ENCODE results near the gene FOXO1.
A peak's percentile ranks its signal among the peaks of the same experiment; 100 is the strongest.

Gene FOXO1

GRCh38 chr13:40589285-40590109 is 76.9 kb downstream of the FOXO1 start:
- H3K4me1 Mint-ChIP-seq, result peaks cover 95% of the 10 kb centered on the region

GRCh38 chr13:40588101-40588500 is 78.3 kb downstream of the FOXO1 start:
- DNase-seq (ENCODE audit: low spot score in 2 of 2) (no peak), ATAC-seq (replicated peaks; ENCODE audit: extremely low read depth, poor library complexity, severe bottlenecking) (no peak)
- no peak overlapping the region for H3K27ac Mint-ChIP-seq (ENCODE audit: low read depth)
- H3K36me3 Mint-ChIP-seq (ENCODE audit: insufficient read depth), result no peaks in the 10 kb centered on the region
- H3K4me1 Mint-ChIP-seq, result peaks cover 91% of the 10 kb centered on the region
- no peak overlapping the region for H3K4me3 Mint-ChIP-seq
- no peaks in the 10 kb centered on the region for H3K27me3 Mint-ChIP-seq
- peaks cover 6% of the 10 kb centered on the region for H3K9me3 Mint-ChIP-seq

More at GRCh38 chr13:40589285-40590109, 76.9 kb downstream of the FOXO1 start:
- H3K27ac Mint-ChIP-seq (ENCODE audit: low read depth), result peak overlapping the region; percentile 73
- DNase-seq (ENCODE audit: low spot score in 2 of 2), result no peak
- H3K36me3 Mint-ChIP-seq (ENCODE audit: insufficient read depth), result no peaks in the 10 kb centered on the region
- H3K27me3 Mint-ChIP-seq, result no peaks in the 10 kb centered on the region
- ATAC-seq (replicated peaks; ENCODE audit: extremely low read depth, poor library complexity, severe bottlenecking), result peak; percentile 60
- no peaks in the 10 kb centered on the region for H3K9me3 Mint-ChIP-seq
- H3K4me3 Mint-ChIP-seq, result peak overlapping the region; percentile 2

- Mint-ChIP-seq H3K4me3 (no peak overlapping the region), H3K9me3 (peaks cover 6% of the 10 kb centered on the region), H3K27ac (ENCODE audit: low read depth) (no peak overlapping the region), H3K36me3 (ENCODE audit: insufficient read depth) (peaks cover 3% of the 10 kb centered on the region), H3K4me1 (peaks cover 88% of the 10 kb centered on the region), H3K27me3 (no peaks in the 10 kb centered on the region)
- no peak for ATAC-seq (replicated peaks; ENCODE audit: extremely low read depth, poor library complexity, severe bottlenecking)
- DNase-seq (ENCODE audit: low spot score in 2 of 2), result no peak
These were observed 79.4 kb downstream of the FOXO1 start for GRCh38 chr13:40586886-40587565.

- Mint-ChIP-seq H3K4me3 (no peak overlapping the region), H3K27me3 (no peaks in the 10 kb centered on the region), H3K9me3 (peaks cover 6% of the 10 kb centered on the region), H3K27ac (ENCODE audit: low read depth) (no peak overlapping the region), H3K4me1 (peaks cover 86% of the 10 kb centered on the region), H3K36me3 (ENCODE audit: insufficient read depth) (peaks cover 3% of the 10 kb centered on the region)
- no peak for ATAC-seq (replicated peaks; ENCODE audit: extremely low read depth, poor library complexity, severe bottlenecking)
- no peak for DNase-seq (ENCODE audit: low spot score in 2 of 2)
These were observed 80.5 kb downstream of the FOXO1 start for GRCh38 chr13:40585911-40586471.

GRCh38 chr13:40583738-40584137 is 82.7 kb downstream of the FOXO1 start:
- DNase-seq (ENCODE audit: low spot score in 2 of 2) (no peak), ATAC-seq (replicated peaks; ENCODE audit: extremely low read depth, poor library complexity, severe bottlenecking) (no peak)
- peaks cover 6% of the 10 kb centered on the region for H3K9me3 Mint-ChIP-seq
- no peak overlapping the region for H3K27ac Mint-ChIP-seq (ENCODE audit: low read depth)
- H3K4me3 Mint-ChIP-seq, result no peak overlapping the region
- H3K27me3 Mint-ChIP-seq, result no peaks in the 10 kb centered on the region
- peaks cover 5% of the 10 kb centered on the region for H3K36me3 Mint-ChIP-seq (ENCODE audit: insufficient read depth)
- H3K4me1 Mint-ChIP-seq, result peaks cover 84% of the 10 kb centered on the region

- Mint-ChIP-seq H3K9me3 (peaks cover 6% of the 10 kb centered on the region), H3K4me3 (no peak overlapping the region), H3K36me3 (ENCODE audit: insufficient read depth) (peaks cover 5% of the 10 kb centered on the region), H3K4me1 (peaks cover 84% of the 10 kb centered on the region), H3K27ac (ENCODE audit: low read depth) (no peak overlapping the region), H3K27me3 (no peaks in the 10 kb centered on the region)
- DNase-seq (ENCODE audit: low spot score in 2 of 2), result no peak
- no peak for ATAC-seq (replicated peaks; ENCODE audit: extremely low read depth, poor library complexity, severe bottlenecking)
These were observed 83.9 kb downstream of the FOXO1 start for GRCh38 chr13:40582531-40582930.

- H3K27ac Mint-ChIP-seq (ENCODE audit: low read depth), result no peak overlapping the region
- peaks cover 6% of the 10 kb centered on the region for H3K9me3 Mint-ChIP-seq
- ATAC-seq (replicated peaks; ENCODE audit: extremely low read depth, poor library complexity, severe bottlenecking) (no peak), DNase-seq (ENCODE audit: low spot score in 2 of 2) (no peak)
- no peaks in the 10 kb centered on the region for H3K27me3 Mint-ChIP-seq
- peaks cover 84% of the 10 kb centered on the region for H3K4me1 Mint-ChIP-seq
- H3K4me3 Mint-ChIP-seq, result no peak overlapping the region
- H3K36me3 Mint-ChIP-seq (ENCODE audit: insufficient read depth), result peaks cover 5% of the 10 kb centered on the region
These were observed 85.2 kb downstream of the FOXO1 start for GRCh38 chr13:40581277-40581579.

- DNase-seq (ENCODE audit: low spot score in 2 of 2) (no peak), ATAC-seq (replicated peaks; ENCODE audit: extremely low read depth, poor library complexity, severe bottlenecking) (no peak)
- no peak overlapping the region for H3K27ac Mint-ChIP-seq (ENCODE audit: low read depth)
- H3K4me3 Mint-ChIP-seq, result no peak overlapping the region
- H3K4me1 Mint-ChIP-seq, result peaks cover 84% of the 10 kb centered on the region
- peaks cover 9% of the 10 kb centered on the region for H3K36me3 Mint-ChIP-seq (ENCODE audit: insufficient read depth)
- H3K9me3 Mint-ChIP-seq, result peaks cover 6% of the 10 kb centered on the region
- no peaks in the 10 kb centered on the region for H3K27me3 Mint-ChIP-seq
These were observed 85.7 kb downstream of the FOXO1 start for GRCh38 chr13:40580566-40581276.

GRCh38 chr13:40579535-40579934 is 86.9 kb downstream of the FOXO1 start:
- peaks cover 87% of the 10 kb centered on the region for H3K4me1 Mint-ChIP-seq
- H3K9me3 Mint-ChIP-seq, result peaks cover 6% of the 10 kb centered on the region
- H3K27ac Mint-ChIP-seq (ENCODE audit: low read depth), result no peak overlapping the region
- H3K36me3 Mint-ChIP-seq (ENCODE audit: insufficient read depth), result peaks cover 9% of the 10 kb centered on the region
- no peak overlapping the region for H3K4me3 Mint-ChIP-seq
- ATAC-seq (replicated peaks; ENCODE audit: extremely low read depth, poor library complexity, severe bottlenecking) (no peak), DNase-seq (ENCODE audit: low spot score in 2 of 2) (no peak)
- no peaks in the 10 kb centered on the region for H3K27me3 Mint-ChIP-seq

GRCh38 chr13:40578055-40578454 is 88.4 kb downstream of the FOXO1 start:
- Mint-ChIP-seq H3K27ac (ENCODE audit: low read depth) (peak overlapping the region; percentile 8), H3K4me3 (no peak overlapping the region)

GRCh38 chr13:40576369-40576768 is 90.1 kb downstream of the FOXO1 start:
- H3K4me3 Mint-ChIP-seq, result no peak overlapping the region
- peaks cover 89% of the 10 kb centered on the region for H3K4me1 Mint-ChIP-seq

More at GRCh38 chr13:40578055-40578454, 88.4 kb downstream of the FOXO1 start:
- Mint-ChIP-seq H3K36me3 (ENCODE audit: insufficient read depth) (peaks cover 9% of the 10 kb centered on the region), H3K27me3 (no peaks in the 10 kb centered on the region), H3K9me3 (no peaks in the 10 kb centered on the region), H3K4me1 (peaks cover 90% of the 10 kb centered on the region)
- ATAC-seq (replicated peaks; ENCODE audit: extremely low read depth, poor library complexity, severe bottlenecking) (no peak), DNase-seq (ENCODE audit: low spot score in 2 of 2) (no peak)

GRCh38 chr13:40572961-40573360 is 93.5 kb downstream of the FOXO1 start:
- peaks cover 4% of the 10 kb centered on the region for H3K36me3 Mint-ChIP-seq (ENCODE audit: insufficient read depth)
- peaks cover 85% of the 10 kb centered on the region for H3K4me1 Mint-ChIP-seq
- no peaks in the 10 kb centered on the region for H3K9me3 Mint-ChIP-seq
- DNase-seq (ENCODE audit: low spot score in 2 of 2), result no peak
- H3K27me3 Mint-ChIP-seq, result no peaks in the 10 kb centered on the region
- H3K4me3 Mint-ChIP-seq, result no peak overlapping the region
- ATAC-seq (replicated peaks; ENCODE audit: extremely low read depth, poor library complexity, severe bottlenecking), result no peak
- H3K27ac Mint-ChIP-seq (ENCODE audit: low read depth), result no peak overlapping the region

More at GRCh38 chr13:40576369-40576768, 90.1 kb downstream of the FOXO1 start:
- peaks cover 6% of the 10 kb centered on the region for H3K36me3 Mint-ChIP-seq (ENCODE audit: insufficient read depth)
- no peak for ATAC-seq (replicated peaks; ENCODE audit: extremely low read depth, poor library complexity, severe bottlenecking)
- no peaks in the 10 kb centered on the region for H3K9me3 Mint-ChIP-seq
- no peak overlapping the region for H3K27ac Mint-ChIP-seq (ENCODE audit: low read depth)
- DNase-seq (ENCODE audit: low spot score in 2 of 2), result no peak
- H3K27me3 Mint-ChIP-seq, result no peaks in the 10 kb centered on the region

All from central memory CD8-positive, alpha-beta T cell (primary cell).